NCI-H69 (cell line): ENCODE measurements around the gene RIPOR3.
"Not testable (repeated sequence)": the region's sequence is repeated elsewhere in the genome, so short reads cannot be mapped to it uniquely, and the experiment has no call there.

Experiments
- DNase-seq: peaks from one replicate; lab custom pipeline; 2025; lab: John Stamatoyannopoulos, UW

Gene RIPOR3

DNA sequence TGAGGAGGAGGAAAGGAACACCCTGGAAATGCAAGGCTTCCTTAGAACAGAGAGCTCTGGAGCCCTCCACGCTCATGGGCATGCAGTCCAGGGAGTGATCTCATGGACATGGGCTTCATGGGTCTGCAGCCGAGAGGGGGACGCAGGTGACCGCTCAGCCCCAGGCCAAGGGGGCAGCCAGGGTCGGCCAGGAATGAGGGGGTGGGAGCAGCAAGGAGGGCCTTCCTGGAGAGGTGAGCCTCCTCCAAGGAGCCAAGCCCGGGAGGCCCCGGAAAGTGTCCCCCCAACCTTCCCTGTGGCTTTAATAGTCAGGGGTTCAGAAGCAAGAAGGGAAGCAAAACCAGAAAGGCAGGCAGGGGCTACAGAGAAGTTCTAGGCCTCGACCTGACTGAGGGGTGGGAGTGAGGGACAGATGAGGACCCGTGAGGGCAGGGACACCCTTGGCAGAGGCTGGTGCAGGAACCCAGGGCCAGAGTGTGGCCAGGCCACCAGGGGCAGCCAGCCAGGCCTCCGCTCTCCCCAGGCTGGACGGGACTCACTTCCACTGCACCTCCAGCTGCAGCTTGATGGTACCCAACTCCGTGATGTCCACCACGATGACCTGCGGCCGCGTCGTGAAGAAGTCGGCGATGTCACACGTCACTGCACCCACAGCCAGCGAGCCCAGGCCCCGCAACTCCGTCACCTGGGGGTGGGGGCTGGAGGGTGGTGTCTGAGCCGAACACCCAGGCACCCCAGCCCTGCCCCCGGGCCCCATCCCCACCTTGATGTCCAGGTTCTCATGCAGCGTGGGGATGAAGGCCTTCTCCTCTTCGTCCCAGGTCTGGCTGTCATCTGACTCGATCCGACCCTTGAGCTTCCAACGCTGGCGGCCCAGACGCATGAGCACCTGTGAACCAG lies 83.2 kb downstream of the RIPOR3 start:
- DNase-seq = no peak

GRCh38 chr20:50607436-50607835 lies 83.9 kb downstream of the RIPOR3 start:
- no peak for DNase-seq

GRCh38 chr20:50605136-50605535 lies 86.2 kb downstream of the RIPOR3 start:
- DNase-seq = no peak

- no peak for DNase-seq
Observed at GRCh38 chr20:50604451-50604850, 86.9 kb downstream of the RIPOR3 start.

DNA sequence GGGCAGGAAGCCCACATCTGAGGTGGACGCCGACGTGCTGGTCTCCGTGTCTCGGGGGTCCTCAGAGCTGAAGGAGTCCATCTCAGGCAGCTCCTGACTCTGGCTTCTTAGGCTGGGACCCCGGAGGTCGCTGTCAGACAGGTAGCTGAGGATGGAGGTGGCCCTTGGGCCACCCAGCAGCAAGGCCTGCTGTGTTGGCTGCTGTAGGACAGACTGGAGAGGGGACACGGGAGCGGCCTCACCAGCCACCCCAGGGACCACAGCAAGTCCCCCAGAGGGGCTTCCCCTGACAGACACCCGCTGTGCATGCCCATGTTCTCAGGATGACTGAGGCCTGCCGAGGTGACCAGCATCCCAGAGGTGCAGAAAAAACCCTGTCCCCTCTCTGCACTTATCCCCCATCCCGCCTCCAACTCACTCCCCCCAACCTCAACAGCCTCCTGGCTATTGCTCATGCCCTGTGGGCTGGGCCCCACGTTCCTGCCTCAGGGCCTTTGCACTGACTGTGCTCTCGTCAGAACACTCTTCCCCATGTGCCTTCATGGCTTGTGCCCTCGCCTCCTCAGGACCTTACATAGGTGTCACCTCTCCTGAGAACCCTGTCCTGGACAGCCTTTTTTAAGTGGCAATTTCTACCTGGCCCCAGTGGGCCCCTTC lies 88.8 kb downstream of the RIPOR3 start:
- no peak for DNase-seq

- peak; percentile 73 for DNase-seq
Observed at GRCh38 chr20:50601511-50602431, 89.6 kb downstream of the RIPOR3 start.

DNA sequence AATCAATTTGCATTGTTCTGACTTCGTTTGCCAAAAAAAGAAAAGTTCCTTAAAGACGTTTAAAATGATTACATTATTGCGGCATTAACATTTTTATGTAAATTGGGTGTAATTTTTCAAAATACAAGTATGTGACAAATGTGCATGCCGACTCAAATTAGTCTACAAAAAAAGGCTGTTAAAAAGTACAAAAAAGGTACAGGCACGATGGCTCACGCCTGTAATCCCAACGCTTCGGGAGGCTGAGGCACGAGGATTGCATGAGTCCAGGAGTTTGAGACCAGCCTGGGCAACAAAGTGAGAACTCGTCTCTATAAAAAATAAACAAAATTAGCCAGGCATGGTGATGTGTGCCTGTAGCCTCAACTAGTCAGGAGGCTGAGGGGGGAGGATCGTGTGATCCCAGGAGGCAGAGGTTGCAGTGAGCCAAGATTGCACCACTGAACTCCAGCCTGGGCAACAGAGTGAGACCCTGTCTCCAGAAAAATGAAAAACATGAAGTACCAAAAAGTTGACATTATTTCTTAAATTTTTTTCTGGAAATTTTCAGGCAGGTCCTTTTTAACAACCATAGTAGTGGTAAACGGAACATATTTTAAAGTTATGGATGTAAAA lies 91.0 kb downstream of the RIPOR3 start:
- no peak for DNase-seq

DNA sequence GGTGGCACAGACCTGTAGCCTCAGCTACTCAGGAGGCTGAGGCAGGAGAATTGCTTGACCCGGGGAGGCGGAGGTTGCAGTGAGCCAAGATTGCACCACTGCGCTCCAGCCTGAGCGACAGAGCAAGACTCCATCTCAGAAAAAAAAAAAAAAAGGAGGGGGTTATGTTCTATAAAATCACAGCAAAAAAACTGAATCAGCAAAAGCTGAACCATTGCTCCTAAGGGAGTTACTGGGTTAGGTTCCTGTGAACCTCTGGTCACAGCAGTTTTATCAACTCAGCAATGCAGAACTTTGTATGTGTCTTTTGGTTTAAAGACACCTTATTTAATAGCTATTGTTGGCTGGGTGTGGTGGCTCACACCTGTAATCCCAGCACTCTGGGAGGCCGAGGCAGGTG lies 92.6 kb downstream of the RIPOR3 start:
- DNase-seq = not testable (repeated sequence)

GRCh38 chr20:50598074-50598473 lies 93.3 kb downstream of the RIPOR3 start:
- DNase-seq = no peak

DNA sequence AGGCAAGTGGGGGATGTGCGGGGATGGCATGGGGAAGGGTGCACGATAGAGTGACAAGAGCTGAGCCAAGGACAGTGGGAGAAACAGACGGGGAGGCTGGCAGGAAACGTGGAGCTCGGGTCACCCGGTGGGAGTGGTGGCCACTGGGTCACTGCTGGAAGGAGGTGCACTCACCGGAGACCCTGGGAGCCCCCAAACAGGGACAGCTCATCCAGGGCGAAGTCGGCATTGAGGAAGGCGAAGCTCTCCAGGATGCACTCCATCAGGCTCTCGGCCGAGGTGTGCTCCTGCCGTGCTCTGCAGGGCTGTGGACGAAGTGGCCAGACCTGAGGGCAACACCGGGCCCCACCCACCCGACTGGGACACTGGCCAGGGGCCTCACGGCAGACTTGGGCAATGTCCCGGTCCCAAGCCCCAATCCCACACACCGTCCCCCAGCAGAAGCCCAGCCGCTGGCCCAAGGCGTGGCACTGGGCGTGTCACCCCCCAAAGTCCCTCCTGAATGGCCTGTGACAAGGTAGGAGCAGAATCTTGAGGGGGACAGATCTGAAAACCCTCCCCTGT lies 93.9 kb downstream of the RIPOR3 start:
- DNase-seq = no peak

- DNase-seq = no peak
Observed at GRCh38 chr20:50596694-50597021, 94.7 kb downstream of the RIPOR3 start.

DNA sequence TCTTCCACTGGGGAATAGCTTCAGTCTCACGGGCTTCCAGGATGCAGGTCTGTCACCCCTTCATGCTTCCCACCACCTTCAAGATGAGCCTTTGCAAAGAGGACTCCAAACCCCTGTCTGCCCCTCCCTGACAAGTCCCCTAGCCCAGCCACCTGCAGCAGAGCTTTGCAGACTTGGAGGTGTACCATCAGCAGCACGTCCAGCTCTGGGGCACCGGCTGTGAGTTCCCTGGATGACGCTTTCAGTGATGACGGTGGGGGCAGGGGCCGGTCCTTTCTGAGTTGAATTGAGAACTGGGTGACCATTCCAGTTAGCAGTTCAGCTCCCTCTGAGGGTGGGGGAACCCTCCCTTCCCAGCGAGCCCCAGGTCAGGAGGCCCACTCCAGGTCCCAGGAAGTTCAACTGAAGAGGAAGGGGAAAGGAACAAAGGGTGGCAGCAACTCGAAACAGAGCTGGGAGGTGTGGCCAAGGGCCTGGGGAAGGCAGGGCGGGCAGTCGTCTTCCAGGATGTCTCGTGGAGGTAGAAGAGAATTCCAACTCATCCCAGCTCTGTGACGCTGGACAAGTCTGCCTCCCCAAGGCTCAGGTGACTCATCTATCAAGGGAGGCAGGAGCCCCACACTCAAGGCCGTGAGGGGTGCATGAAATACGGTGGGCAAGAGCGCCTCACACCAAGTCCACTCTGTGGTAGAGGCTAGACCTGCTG lies 95.2 kb downstream of the RIPOR3 start:
- DNase-seq = no peak

- DNase-seq = no peak
Observed at GRCh38 chr20:50595433-50595895, 95.9 kb downstream of the RIPOR3 start.

GRCh38 chr20:50594591-50595432 lies 96.5 kb downstream of the RIPOR3 start:
- DNase-seq = no peak

DNA sequence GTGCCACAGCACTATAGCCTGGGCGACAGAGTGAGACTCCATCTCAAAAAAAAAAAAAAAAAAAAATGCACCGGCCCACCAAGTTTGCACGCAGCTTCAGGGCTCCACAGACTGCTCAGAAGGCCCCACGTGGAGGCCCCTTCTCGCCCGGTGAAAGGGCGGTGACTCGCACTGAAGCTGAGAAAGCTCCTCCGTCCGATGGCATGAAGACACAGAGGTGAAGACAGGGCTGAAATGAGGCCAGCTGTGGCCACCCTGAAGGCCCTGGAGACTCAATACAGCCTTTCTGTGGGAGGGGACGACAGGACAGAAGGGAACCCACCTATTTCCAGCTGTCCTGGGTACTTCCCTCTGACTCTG lies 97.1 kb downstream of the RIPOR3 start:
- no peak for DNase-seq

- DNase-seq = no peak
Observed at GRCh38 chr20:50593005-50593335, 98.4 kb downstream of the RIPOR3 start.

DNA sequence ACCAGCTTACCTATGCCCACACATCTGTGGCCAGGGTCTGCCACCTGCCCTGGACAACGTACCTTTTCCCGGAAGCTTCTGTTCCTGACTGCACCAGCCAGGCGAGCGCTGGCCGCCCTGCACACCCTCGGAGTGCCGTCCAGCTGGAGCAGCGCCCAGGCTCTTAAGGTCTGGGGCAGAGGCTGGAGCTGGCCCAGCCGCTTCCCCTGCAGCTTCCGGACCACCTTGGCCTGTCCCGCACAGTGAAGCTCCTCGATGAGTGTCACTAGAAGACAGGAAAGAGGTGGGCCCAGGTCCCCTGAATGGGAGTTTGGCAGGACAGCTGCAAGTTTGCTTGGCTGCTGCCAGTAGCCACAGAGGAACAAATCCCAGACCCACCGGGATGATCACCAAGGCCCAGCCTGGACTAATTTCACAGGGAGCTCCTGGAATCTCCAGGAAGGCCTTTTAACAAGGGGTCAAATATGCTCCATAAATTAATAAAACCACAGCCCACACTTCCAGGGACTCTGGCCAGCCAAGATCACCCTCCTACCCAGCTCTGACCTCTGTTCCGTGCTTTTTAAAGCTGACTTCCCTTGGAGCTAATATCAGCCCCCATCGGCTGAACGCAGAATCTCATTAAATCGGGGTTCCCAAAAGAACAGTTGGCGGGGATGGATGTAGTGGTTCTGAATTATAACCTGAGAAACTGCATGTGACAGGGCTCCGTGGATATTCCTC lies 98.9 kb downstream of the RIPOR3 start:
- no peak for DNase-seq

DNA sequence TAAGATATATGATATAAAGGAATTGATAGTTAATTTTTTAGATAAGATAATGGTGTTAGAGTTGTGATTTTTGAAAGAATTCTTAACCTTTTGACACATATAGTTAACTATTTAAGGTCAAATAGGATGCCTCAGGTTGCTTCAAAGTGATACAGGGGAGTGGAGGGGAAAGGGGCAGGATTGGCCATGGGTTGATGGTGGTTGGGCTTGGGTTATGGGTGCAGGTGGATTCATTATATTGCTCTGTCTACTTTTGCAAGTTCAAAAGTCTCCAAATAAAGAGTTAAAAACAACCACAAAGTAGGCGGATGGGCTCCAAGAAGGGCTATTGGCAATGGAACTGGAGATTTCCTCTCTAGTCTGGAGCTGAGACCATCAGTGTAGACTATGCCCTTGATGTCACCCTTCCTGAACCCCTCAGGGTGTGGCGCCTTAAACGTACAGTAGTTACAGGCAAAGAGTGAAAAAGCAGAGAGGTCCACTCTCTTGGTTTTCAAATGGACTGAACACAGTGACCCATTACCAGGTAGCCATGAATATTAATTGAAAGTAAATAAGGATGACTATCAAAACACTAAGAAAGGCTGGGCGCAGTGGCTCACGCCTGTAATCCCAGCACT lies 100.0 kb downstream of the RIPOR3 start:
- DNase-seq = no peak

DNA sequence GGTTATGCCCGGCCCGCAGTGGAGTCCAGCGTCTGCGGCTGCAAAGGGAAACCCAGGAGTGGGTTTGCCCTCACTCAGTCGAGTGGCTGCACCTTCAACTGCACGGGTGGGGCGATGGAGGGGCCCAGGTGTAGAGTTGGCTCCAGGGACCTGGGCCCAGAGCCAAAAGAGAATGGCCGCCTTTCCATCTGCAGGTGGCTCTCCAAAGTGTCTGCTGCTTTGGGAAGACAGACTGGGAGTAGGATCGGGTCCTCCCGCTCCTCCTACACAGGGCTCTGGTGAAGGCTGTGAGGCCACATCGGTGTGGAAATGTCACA lies 101.0 kb downstream of the RIPOR3 start:
- no peak for DNase-seq
